ENCODE measurements around the gene SLC35E1. TPM values are rescaled to one million over a fixed set of nuclear protein-coding genes. Genes with fewer than 3 reads are reported as not detected.

Gene SLC35E1
- total and polyA plus RNA-seq, 2 of the 4 experiments (the other 2 are of a cell fraction) = 22.6 to 38.0 TPM

DNA sequence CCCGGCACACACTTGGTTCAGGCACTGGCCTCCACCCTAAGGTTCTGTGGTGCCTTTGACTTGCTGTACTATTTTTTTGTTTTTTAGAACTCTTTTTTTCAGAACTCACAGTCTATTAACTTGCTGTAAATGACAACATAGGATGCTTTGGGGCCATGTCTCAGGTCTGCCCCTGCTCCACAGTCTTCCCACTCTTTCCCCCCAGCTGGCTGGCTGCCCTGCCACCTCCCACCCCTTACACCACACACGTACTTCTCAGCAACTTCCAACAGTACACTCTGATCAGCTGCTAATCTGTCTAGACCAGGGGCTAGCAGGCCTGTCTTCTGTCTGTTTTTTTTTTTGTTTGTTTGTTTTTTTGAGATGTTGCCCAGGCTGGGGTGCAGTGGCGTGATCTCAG is 67.9 kb downstream of the SLC35E1 start:
- ATAC-seq (ENCODE audit: low read depth) (no peak), DNase-seq (no peak)
- Histone ChIP-seq H2BK5ac (ENCODE audit: low read depth, low read length, poor library complexity, severe bottlenecking) (no peak overlapping the region), H4K91ac (ENCODE audit: insufficient read depth, low read depth, low read length) (no peak overlapping the region), H3K79me1 (ENCODE audit: low read depth in 1 of 2, low read length in 2 of 2) (0 out of 4 replicates have a peak, but pooled peaks cover 3% of the 10 kb centered on the region in 2 experiments), H3K27me3 (ENCODE audit: control insufficient read depth, insufficient read depth, low read length) (no peaks in the 10 kb centered on the region), H2BK120ac (ENCODE audit: low read depth, low read length) (no peak overlapping the region), H3K14ac (replicated peaks; ENCODE audit: low read depth, low read length) (no peak overlapping the region), H3K4ac (ENCODE audit: low read depth, low read length) (no peak overlapping the region), H2AK9ac (replicated peaks; ENCODE audit: low read depth, low read length, poor library complexity) (no peak overlapping the region), H4K20me1 (ENCODE audit: insufficient read depth, low read length) (no peaks in the 10 kb centered on the region), H2BK20ac (ENCODE audit: low read depth, low read length) (no peak overlapping the region), H3K18ac (ENCODE audit: low read depth, low read length) (no peak overlapping the region), H4K8ac (ENCODE audit: low read depth in 2 of 2, low read length in 2 of 2) (no peak overlapping the region), H3K9me1 (ENCODE audit: insufficient read depth, low read length) (no peaks in the 10 kb centered on the region), H3K23ac (ENCODE audit: low read depth, low read length) (no peak overlapping the region), H2AK5ac (ENCODE audit: low read depth, low read length) (no peak overlapping the region), H3K36me3 (ENCODE audit: control insufficient read depth, insufficient read depth, low read length) (peaks cover 36% of the 10 kb centered on the region), H3K4me3 (ENCODE audit: insufficient read depth, low read depth, low read length) (no peak overlapping the region), H2AFZ (replicated peaks; ENCODE audit: low read length, poor library complexity) (no peak overlapping the region), H3K9me3 (ENCODE audit: control insufficient read depth, insufficient read depth, low read length) (no peaks in the 10 kb centered on the region), H4K5ac (ENCODE audit: low read depth, low read length) (no peak overlapping the region), H3K9ac (ENCODE audit: low read depth, low read length) (no peak overlapping the region), H3K27ac (ENCODE audit: insufficient read depth, low read length) (no peak overlapping the region), H2BK15ac (ENCODE audit: low read depth, low read length) (no peak overlapping the region), H3K4me2 (ENCODE audit: low read depth, low read length) (no peak overlapping the region), H3K4me1 (ENCODE audit: control insufficient read depth, insufficient read depth, low read length) (no peaks in the 10 kb centered on the region; the same call in 1 of the 2 replicates), H3K56ac (ENCODE audit: extremely low read depth, insufficient read depth, low read length) (no peak overlapping the region)
- WGBS, 2 experiments (ENCODE audit: extremely low coverage in 2 of 2, insufficient read length in 1 of 2) = 90% methylated on average over 2 of the region's 3 CpGs; no CpG with 5 or more reads in 1 of the 2 experiments
- dilution Hi-C loops (cut with HindIII; ENCODE audit: low sequenced_read_pairs, unreplicated experiment) = no loop called here
- ChIA-PET POLR2A (ENCODE audit: unreplicated experiment) (no interaction called here), CTCF (no interaction called here)
- in situ Hi-C loops (cut with MboI; ENCODE audit: low sequenced_read_pairs) = no loop called here
- TF ChIP-seq MXI1 (IDR thresholded peaks at IDR 0.05; ENCODE audit: borderline replicate concordance, low read depth, low read length) (no peak), POLR2A (IDR thresholded peaks at IDR 0.05; ENCODE audit: low read depth, low read length) (no peak), BHLHE40 (IDR thresholded peaks at IDR 0.05; ENCODE audit: low read depth, low read length) (no peak), SMC3 (IDR thresholded peaks at IDR 0.05; ENCODE audit: low read depth, low read length) (no peak), NFE2L2 (IDR thresholded peaks at IDR 0.05; ENCODE audit: low read depth, low read length) (no peak), CEBPB (IDR thresholded peaks at IDR 0.05; ENCODE audit: low read depth, low read length) (no peak), RAD21 (IDR thresholded peaks at IDR 0.05; ENCODE audit: low read length) (no peak), CHD1 (IDR thresholded peaks at IDR 0.05; ENCODE audit: low read depth, low read length) (no peak), RFX5 (IDR thresholded peaks at IDR 0.05; ENCODE audit: low read depth, low read length) (no peak), MAZ (IDR thresholded peaks at IDR 0.05; ENCODE audit: borderline replicate concordance, low read depth, low read length) (no peak)
- TF ChIP-seq, protein P1, sequence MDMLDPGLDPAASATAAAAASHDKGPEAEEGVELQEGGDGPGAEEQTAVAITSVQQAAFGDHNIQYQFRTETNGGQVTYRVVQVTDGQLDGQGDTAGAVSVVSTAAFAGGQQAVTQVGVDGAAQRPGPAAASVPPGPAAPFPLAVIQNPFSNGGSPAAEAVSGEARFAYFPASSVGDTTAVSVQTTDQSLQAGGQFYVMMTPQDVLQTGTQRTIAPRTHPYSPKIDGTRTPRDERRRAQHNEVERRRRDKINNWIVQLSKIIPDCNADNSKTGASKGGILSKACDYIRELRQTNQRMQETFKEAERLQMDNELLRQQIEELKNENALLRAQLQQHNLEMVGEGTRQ (IDR thresholded peaks at IDR 0.05; ENCODE audit: low read depth, low read length) = no peak
- TF ChIP-seq, protein P2, sequence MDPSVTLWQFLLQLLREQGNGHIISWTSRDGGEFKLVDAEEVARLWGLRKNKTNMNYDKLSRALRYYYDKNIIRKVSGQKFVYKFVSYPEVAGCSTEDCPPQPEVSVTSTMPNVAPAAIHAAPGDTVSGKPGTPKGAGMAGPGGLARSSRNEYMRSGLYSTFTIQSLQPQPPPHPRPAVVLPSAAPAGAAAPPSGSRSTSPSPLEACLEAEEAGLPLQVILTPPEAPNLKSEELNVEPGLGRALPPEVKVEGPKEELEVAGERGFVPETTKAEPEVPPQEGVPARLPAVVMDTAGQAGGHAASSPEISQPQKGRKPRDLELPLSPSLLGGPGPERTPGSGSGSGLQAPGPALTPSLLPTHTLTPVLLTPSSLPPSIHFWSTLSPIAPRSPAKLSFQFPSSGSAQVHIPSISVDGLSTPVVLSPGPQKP (IDR thresholded peaks at IDR 0.05; ENCODE audit: borderline replicate concordance, low read depth, low read length) = no peak
- TF ChIP-seq, protein P3, sequence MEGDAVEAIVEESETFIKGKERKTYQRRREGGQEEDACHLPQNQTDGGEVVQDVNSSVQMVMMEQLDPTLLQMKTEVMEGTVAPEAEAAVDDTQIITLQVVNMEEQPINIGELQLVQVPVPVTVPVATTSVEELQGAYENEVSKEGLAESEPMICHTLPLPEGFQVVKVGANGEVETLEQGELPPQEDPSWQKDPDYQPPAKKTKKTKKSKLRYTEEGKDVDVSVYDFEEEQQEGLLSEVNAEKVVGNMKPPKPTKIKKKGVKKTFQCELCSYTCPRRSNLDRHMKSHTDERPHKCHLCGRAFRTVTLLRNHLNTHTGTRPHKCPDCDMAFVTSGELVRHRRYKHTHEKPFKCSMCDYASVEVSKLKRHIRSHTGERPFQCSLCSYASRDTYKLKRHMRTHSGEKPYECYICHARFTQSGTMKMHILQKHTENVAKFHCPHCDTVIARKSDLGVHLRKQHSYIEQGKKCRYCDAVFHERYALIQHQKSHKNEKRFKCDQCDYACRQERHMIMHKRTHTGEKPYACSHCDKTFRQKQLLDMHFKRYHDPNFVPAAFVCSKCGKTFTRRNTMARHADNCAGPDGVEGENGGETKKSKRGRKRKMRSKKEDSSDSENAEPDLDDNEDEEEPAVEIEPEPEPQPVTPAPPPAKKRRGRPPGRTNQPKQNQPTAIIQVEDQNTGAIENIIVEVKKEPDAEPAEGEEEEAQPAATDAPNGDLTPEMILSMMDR (conservative IDR thresholded peaks at IDR 0.05; ENCODE audit: low read depth, low read length) = no peak
- intact Hi-C loops (cut with micrococcal nuclease) = no loop called here
- BruUV-seq (replicated peaks) = no TSS peak

All from IMR-90 (cell line).